Activated CD8-positive, alpha-beta memory T cell treated with anti-CD3 and anti-CD28 coated beads, Interleukin-2, amount 50 U/mL, for 24 hours (primary cell): Measurements from ENCODE around the gene SPDYE16.
"Not testable (repeated sequence)": the region's sequence is repeated elsewhere in the genome, so short reads cannot be mapped to it uniquely, and the experiment has no call there.

Experiments
- DNase-seq: peaks from one replicate; pipeline ENCODE4 v3.0.0-alpha.2; 2020; ENCODE audit errors: extremely low read depth

The SPDYE16 gene

DNA sequence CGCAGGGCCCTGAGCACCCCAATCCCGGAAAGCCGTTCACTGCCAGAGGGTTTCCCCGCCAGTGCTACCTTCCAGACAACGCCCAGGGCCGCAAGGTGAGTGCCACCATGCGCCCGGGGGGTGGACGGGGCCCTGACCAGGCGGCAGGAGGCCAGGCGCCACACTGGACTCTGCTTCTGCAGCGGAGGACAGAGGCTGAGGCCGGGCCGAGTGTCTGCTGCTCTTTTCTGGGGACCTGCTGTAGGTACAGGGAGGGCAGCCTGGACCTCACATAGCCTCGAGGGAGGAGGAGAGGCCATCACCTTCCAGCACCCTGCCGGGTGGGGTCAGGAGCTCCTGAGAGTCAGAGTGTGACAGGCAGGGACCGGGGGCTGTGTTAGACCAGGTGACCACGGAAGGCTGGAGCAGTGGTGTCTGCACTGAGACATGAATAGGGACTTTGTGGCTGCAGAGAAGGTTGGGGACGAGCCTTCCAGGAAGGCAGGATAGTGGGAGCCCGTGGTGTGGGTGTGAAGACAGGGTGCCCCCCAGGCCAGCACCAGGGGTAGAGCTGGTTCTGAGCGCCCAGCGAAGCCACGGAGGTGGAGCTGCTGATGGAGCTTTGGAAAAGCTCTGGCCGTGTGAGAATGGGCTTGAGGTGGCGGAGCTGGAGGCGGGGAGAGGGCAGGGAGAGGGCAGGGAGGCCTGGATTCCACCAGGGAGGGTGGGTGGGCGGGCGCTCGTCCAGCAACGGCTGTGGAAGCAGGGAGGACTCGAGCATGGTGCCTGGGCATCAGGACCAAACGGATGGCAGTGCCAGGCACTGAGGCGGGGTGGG, 38.5 kb downstream of the SPDYE16 start:
- DNase-seq = not testable (repeated sequence)

DNA sequence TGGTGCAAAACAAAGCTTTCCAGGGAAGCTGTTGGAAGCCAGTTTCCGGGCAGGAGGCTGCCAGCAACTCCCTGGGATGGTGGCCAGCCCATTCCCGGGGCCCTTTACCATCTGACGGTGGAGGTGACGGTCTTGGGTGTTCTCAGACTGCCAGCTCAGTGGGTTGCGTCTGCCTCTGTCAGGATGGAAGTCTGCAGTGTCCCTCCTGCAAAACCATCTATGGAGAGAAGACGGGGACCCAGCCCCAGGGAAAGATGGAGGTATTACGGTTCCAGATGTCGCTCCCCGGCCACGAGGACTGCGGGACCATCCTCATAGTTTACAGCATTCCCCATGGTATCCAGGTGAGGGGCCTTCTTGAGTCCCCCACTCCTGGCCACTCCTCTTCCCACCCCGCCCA, 39.9 kb downstream of the SPDYE16 start:
- not testable (repeated sequence) for DNase-seq

DNA sequence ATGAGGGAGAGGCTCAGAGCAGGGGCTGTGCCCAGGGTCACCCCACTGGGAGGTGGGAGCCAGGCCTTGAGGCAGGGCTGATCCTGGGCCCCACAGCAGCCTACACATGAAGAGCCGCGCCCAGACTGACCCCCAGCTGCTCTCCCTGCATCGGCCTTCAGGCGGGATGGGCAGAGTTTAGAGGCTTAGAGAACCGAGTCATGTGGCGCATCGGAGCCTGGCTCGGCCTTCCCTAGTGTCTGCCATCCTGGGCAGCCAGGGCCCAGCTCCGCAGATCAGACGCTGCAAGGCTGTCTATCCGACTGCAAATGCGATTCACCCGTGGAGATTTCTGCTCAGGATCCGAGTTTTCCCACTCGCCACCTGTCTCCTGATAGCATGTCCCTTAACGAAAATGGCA, 40.3 kb downstream of the SPDYE16 start:
- not testable (repeated sequence) for DNase-seq

- DNase-seq = not testable (repeated sequence)
These were observed 40.9 kb downstream of the SPDYE16 start for GRCh38 chr7:76502224-76502623.

- DNase-seq = not testable (repeated sequence)
These were observed 43.2 kb downstream of the SPDYE16 start for GRCh38 chr7:76499924-76500241.

GRCh38 chr7:76499201-76499923, 43.7 kb downstream of the SPDYE16 start:
- DNase-seq = not testable (repeated sequence)

- not testable (repeated sequence) for DNase-seq
These were observed 44.4 kb downstream of the SPDYE16 start for GRCh38 chr7:76498583-76499200.

GRCh38 chr7:76497918-76498582, 45.0 kb downstream of the SPDYE16 start:
- DNase-seq = not testable (repeated sequence)

GRCh38 chr7:76495717-76496116, 47.4 kb downstream of the SPDYE16 start:
- not testable (repeated sequence) for DNase-seq

- DNase-seq = not testable (repeated sequence)
These were observed 51.0 kb downstream of the SPDYE16 start for GRCh38 chr7:76492139-76492538.

- DNase-seq = not testable (repeated sequence)
These were observed 55.1 kb downstream of the SPDYE16 start for GRCh38 chr7:76487969-76488368.

- not testable (repeated sequence) for DNase-seq
These were observed 56.5 kb downstream of the SPDYE16 start for GRCh38 chr7:76486618-76487017.

GRCh38 chr7:76485822-76486610, 57.1 kb downstream of the SPDYE16 start:
- DNase-seq = not testable (repeated sequence)

- DNase-seq = not testable (repeated sequence)
These were observed 58.6 kb downstream of the SPDYE16 start for GRCh38 chr7:76484456-76484855.

DNA sequence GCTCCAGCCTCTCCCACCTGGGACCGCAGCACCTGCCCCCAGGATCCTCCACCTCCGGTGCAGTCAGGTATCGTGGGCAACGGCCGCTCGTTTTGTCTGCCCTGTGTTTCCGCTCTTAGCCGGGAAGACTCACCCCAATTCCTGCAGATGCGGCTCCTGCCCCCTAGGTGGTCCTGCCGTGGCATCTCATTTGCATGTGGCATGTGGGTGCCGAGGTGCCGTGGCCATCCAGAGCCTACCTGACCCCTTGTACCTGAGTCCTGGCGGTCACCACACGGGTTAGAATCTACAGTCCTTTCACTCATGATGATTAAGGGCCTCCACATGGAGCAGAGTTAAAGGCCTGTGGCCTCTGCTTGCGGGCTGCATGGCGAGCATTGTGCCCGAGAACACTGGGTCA, 60.0 kb downstream of the SPDYE16 start:
- not testable (repeated sequence) for DNase-seq

DNA sequence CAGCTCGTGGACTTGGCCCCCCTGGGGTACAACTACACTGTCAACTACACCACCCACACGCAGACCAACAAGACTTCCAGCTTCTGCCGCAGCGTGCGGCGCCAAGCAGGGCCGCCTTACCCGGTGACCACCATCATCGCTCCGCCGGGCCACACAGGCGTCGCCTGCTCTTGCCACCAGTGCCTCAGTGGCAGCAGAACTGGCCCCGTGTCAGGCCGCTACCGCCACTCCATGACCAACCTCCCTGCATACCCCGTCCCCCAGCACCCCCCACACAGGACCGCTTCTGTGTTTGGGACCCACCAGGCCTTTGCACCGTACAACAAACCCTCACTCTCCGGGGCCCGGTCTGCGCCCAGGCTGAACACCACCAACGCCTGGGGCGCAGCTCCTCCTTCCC, 60.4 kb downstream of the SPDYE16 start:
- DNase-seq = not testable (repeated sequence)
